Neural progenitor cell (in vitro differentiated cells): ENCODE results near the gene FSTL4. TPM values are rescaled to one million over a fixed set of nuclear protein-coding genes. Genes with fewer than 3 reads are reported as not detected.

Source experiments
- DNase-seq: peaks from one replicate; pipeline ENCODE4 v3.0.0-alpha.2; 2016; ENCODE audit warnings: low spot score
- H2AFZ ChIP-seq: fragments of 200-600 bp; sonication (generic); replicated peaks from 2 replicates; pipeline ENCODE4 v1.6.1; 2016; ENCODE audit warnings: antibody characterized with exemption
- H3F3A ChIP-seq: fragments of 200-600 bp; sonication (generic); 2 replicates; pipeline ENCODE4 v1.6.1; 2016; ENCODE audit warnings: antibody characterized with exemption, low read depth
- H3K27ac ChIP-seq: fragments of 200-600 bp; sonication (generic); 2 replicates; pipeline ENCODE4 v1.5.1; 2016; ENCODE audit warnings: mild to moderate bottlenecking
- H3K27me3 ChIP-seq: fragments of 200-600 bp; sonication (generic); 2 replicates; pipeline ENCODE4 v1.6.1; 2016; ENCODE audit warnings: mild to moderate bottlenecking, moderate library complexity
- H3K36me3 ChIP-seq: fragments of 200-600 bp; sonication (generic); 2 replicates; pipeline ENCODE4 v1.5.1; 2016
- H3K4me1 ChIP-seq: fragments of 200-600 bp; sonication (generic); 2 replicates; pipeline ENCODE4 v1.6.1; 2016; ENCODE audit warnings: mixed run types
- H3K4me2 ChIP-seq: fragments of 200-600 bp; sonication (generic); 2 replicates; pipeline ENCODE4 v1.6.1; 2016
- H3K4me3 ChIP-seq: fragments of 200-600 bp; sonication (generic); 2 replicates; pipeline ENCODE4 v1.5.1; 2016
- H3K79me2 ChIP-seq: fragments of 200-600 bp; sonication (generic); 2 replicates; pipeline ENCODE4 v1.6.1; 2016; ENCODE audit warnings: low read depth
- H3K9ac ChIP-seq: fragments of 200-600 bp; sonication (generic); 2 replicates; pipeline ENCODE4 v1.6.1; 2016
- H3K9me3 ChIP-seq: fragments of 200-600 bp; sonication (generic); 2 replicates; pipeline ENCODE4 v1.5.1; 2016; ENCODE audit warnings: low read depth
- H4K20me1 ChIP-seq: fragments of 200-600 bp; sonication (generic); 2 replicates; pipeline ENCODE4 v1.6.1; 2016; ENCODE audit warnings: low read depth
- H3K27ac Mint-ChIP-seq: 3 replicates; pipeline ENCODE4 v1.8.0; 2021; ENCODE audit warnings: mixed read lengths
- H3K27me3 Mint-ChIP-seq: 2 replicates; pipeline ENCODE4 v1.8.0; 2022; ENCODE audit warnings: low read depth, mild to moderate bottlenecking, inconsistent platforms, moderate library complexity, mixed read lengths; ENCODE audit not compliant: insufficient read depth
- H3K36me3 Mint-ChIP-seq: 3 replicates; pipeline ENCODE4 v1.8.0; 2021; ENCODE audit warnings: mixed read lengths
- H3K4me1 Mint-ChIP-seq: 3 replicates; pipeline ENCODE4 v1.8.0; 2021; ENCODE audit warnings: mixed read lengths
- H3K4me3 Mint-ChIP-seq: 3 replicates; pipeline ENCODE4 v1.8.0; 2021; ENCODE audit warnings: mild to moderate bottlenecking, moderate library complexity, mixed read lengths
- H3K9me3 Mint-ChIP-seq: 3 replicates; pipeline ENCODE4 v1.8.0; 2020; ENCODE audit warnings: mixed read lengths
- CTCF ChIP-seq: fragments of 200-600 bp; sonication (generic); IDR thresholded peaks from 2 replicates; pipeline ENCODE4 v1.5.1; 2017; ENCODE audit warnings: antibody characterized with exemption, mild to moderate bottlenecking
- EZH2 ChIP-seq: fragments of 200-600 bp; sonication (generic); IDR thresholded peaks from 2 replicates; pipeline ENCODE4 v1.6.1; 2017; ENCODE audit warnings: antibody characterized with exemption, mild to moderate bottlenecking, moderate library complexity
- EZH2phosphoT487 ChIP-seq: fragments of 200-600 bp; sonication (generic); IDR thresholded peaks from 2 replicates; pipeline ENCODE4 v1.6.1; 2017; ENCODE audit warnings: antibody characterized with exemption
- total RNA-seq: library from RNA; depleted of rRNA; stranded (reverse); fragments of >200 nt; gene quantifications from 2 replicates; pipeline ENCODE4 v1.2.3, GENCODE V29; 2015; ENCODE audit warnings: low replicate concordance

Gene FSTL4
- total RNA-seq, 1 donor from 2014 or later = 0.95 TPM

GRCh38 chr5:133240425-133241091, 371.8 kb downstream of the FSTL4 start:
- Histone ChIP-seq H2AFZ (no peak overlapping the region), H3F3A (no peaks in the 10 kb centered on the region), H3K27ac (no peak overlapping the region), H3K36me3 (no peaks in the 10 kb centered on the region), H3K4me1 (no peaks in the 10 kb centered on the region), H3K9ac (no peak overlapping the region), H3K79me2 (no peaks in the 10 kb centered on the region), H3K4me2 (no peak overlapping the region), H3K27me3 (no peaks in the 10 kb centered on the region), H4K20me1 (no peaks in the 10 kb centered on the region), H3K9me3 (no peaks in the 10 kb centered on the region), H3K4me3 (no peak overlapping the region)
- Mint-ChIP-seq H3K4me1 (peaks cover 31% of the 10 kb centered on the region), H3K4me3 (no peak overlapping the region), H3K9me3 (peaks cover 5% of the 10 kb centered on the region), H3K27me3 (peaks cover 6% of the 10 kb centered on the region), H3K36me3 (no peaks in the 10 kb centered on the region), H3K27ac (peak overlapping the region; percentile 87)
- TF ChIP-seq EZH2phosphoT487 (no peak), EZH2 (no peak)
- DNase-seq = no peak

- Histone ChIP-seq H2AFZ (no peak overlapping the region), H3K9ac (no peak overlapping the region), H4K20me1 (no peaks in the 10 kb centered on the region), H3K9me3 (no peaks in the 10 kb centered on the region), H3K4me1 (no peaks in the 10 kb centered on the region), H3K27me3 (no peaks in the 10 kb centered on the region), H3F3A (no peaks in the 10 kb centered on the region), H3K4me3 (no peak overlapping the region), H3K36me3 (no peaks in the 10 kb centered on the region), H3K27ac (no peak overlapping the region), H3K79me2 (no peaks in the 10 kb centered on the region), H3K4me2 (no peak overlapping the region)
- no peak for DNase-seq
- peaks cover 5% of the 10 kb centered on the region for H3K9me3 Mint-ChIP-seq
- TF ChIP-seq EZH2 (no peak), CTCF (no peak), EZH2phosphoT487 (no peak)
- H3K36me3 Mint-ChIP-seq = no peaks in the 10 kb centered on the region
- no peak overlapping the region for H3K4me3 Mint-ChIP-seq
- H3K27ac Mint-ChIP-seq = peak overlapping the region; percentile 30
- H3K27me3 Mint-ChIP-seq = peaks cover 7% of the 10 kb centered on the region
- peaks cover 27% of the 10 kb centered on the region for H3K4me1 Mint-ChIP-seq
Measured at GRCh38 chr5:133238426-133239205, 373.7 kb downstream of the FSTL4 start.

GRCh38 chr5:133236976-133237375, 375.4 kb downstream of the FSTL4 start:
- TF ChIP-seq EZH2 (no peak), CTCF (peak; percentile 1), EZH2phosphoT487 (no peak)
- Histone ChIP-seq H3K79me2 (no peaks in the 10 kb centered on the region), H3K4me3 (no peak overlapping the region), H3K27ac (no peak overlapping the region), H4K20me1 (no peaks in the 10 kb centered on the region), H3K27me3 (no peaks in the 10 kb centered on the region), H3K4me2 (no peak overlapping the region), H3K4me1 (no peaks in the 10 kb centered on the region), H3F3A (no peaks in the 10 kb centered on the region), H3K9ac (no peak overlapping the region), H3K36me3 (no peaks in the 10 kb centered on the region), H2AFZ (no peak overlapping the region), H3K9me3 (no peaks in the 10 kb centered on the region)
- peaks cover 30% of the 10 kb centered on the region for H3K4me1 Mint-ChIP-seq
- no peak for DNase-seq
- H3K4me3 Mint-ChIP-seq = no peak overlapping the region
- H3K36me3 Mint-ChIP-seq = no peaks in the 10 kb centered on the region
- H3K9me3 Mint-ChIP-seq = peaks cover 5% of the 10 kb centered on the region
- peaks cover 7% of the 10 kb centered on the region for H3K27me3 Mint-ChIP-seq
- H3K27ac Mint-ChIP-seq = peak overlapping the region; percentile 15

GRCh38 chr5:133236541-133236951, 375.8 kb downstream of the FSTL4 start:
- no peaks in the 10 kb centered on the region for H3F3A ChIP-seq
- H3K27ac ChIP-seq = no peak overlapping the region
- Mint-ChIP-seq H3K9me3 (peaks cover 5% of the 10 kb centered on the region), H3K27me3 (peaks cover 7% of the 10 kb centered on the region), H3K27ac (peak overlapping the region; percentile 15), H3K36me3 (no peaks in the 10 kb centered on the region), H3K4me1 (peaks cover 30% of the 10 kb centered on the region), H3K4me3 (no peak overlapping the region)
- no peak for DNase-seq
- no peaks in the 10 kb centered on the region for H3K27me3 ChIP-seq
- no peaks in the 10 kb centered on the region for H3K4me1 ChIP-seq
- no peaks in the 10 kb centered on the region for H3K79me2 ChIP-seq
- H3K4me3 ChIP-seq = no peak overlapping the region
- TF ChIP-seq EZH2phosphoT487 (no peak), EZH2 (no peak), CTCF (peak; percentile 7)
- H3K4me2 ChIP-seq = no peak overlapping the region
- no peak overlapping the region for H3K9ac ChIP-seq
- no peaks in the 10 kb centered on the region for H3K36me3 ChIP-seq
- no peaks in the 10 kb centered on the region for H3K9me3 ChIP-seq
- H2AFZ ChIP-seq = no peak overlapping the region
- no peaks in the 10 kb centered on the region for H4K20me1 ChIP-seq
